Caco-2 (cell line): ENCODE results near the gene HDGF. TPM values are rescaled to one million over a fixed set of nuclear protein-coding genes. Genes with fewer than 3 reads are reported as not detected.
A peak's percentile ranks its signal among the peaks of the same experiment; 100 is the strongest.

Experiments used
- BruUV-seq: library from RNA; stranded (reverse); fragments of 400-500 nt; replicated peaks from 2 replicates; lab custom pipeline; 2021; lab: Mats Ljungman, UMichigan
- CTCF ChIA-PET: fragments of 300-600 bp; sonication (Branson Sonifier 250); formaldehyde crosslinking; loops from one replicate; lab custom pipeline; 2022; ENCODE audit warnings: antibody characterized with exemption; lab: Charles Lee
- POLR2A ChIA-PET: fragments of 300-600 bp; sonication (Branson Sonifier 250); formaldehyde crosslinking; loops from one replicate; lab custom pipeline; 2022; ENCODE audit warnings: antibody characterized with exemption; lab: Charles Lee
- DNase-seq, 2 experiments: peaks; one replicate each; pipeline versions ENCODE4 v3.0.0 to v3.0.0-alpha.2; 2020 to 2022
- H3K27me3 ChIP-seq: replicated peaks from 2 replicates; pipeline ENCODE4 v1.6.0; 2011; ENCODE audit warnings: low read length; ENCODE audit not compliant: control insufficient read depth, insufficient read depth
- H3K36me3 ChIP-seq: 2 replicates; pipeline ENCODE4 v1.5.1; 2011; ENCODE audit warnings: low read length; ENCODE audit not compliant: control insufficient read depth, insufficient read depth
- H3K4me1 ChIP-seq: fragments of 250-450 bp; sonication (Bioruptor Pico); 2 replicates; pipeline ENCODE4 v1.5.1; 2020; ENCODE audit warnings: mild to moderate bottlenecking
- H3K4me3 ChIP-seq: 2 replicates; pipeline ENCODE4 v1.5.1; 2011; ENCODE audit warnings: low read depth, mild to moderate bottlenecking, control low read depth, low read length
- H3K9me3 ChIP-seq: fragments of 250-450 bp; sonication (Bioruptor Pico); 2 replicates; pipeline ENCODE4 v1.5.1; 2020; ENCODE audit warnings: mild to moderate bottlenecking, moderate library complexity
- H3K27ac Mint-ChIP-seq: one replicate; pipeline ENCODE4 v1.8.0; 2022; ENCODE audit warnings: mixed read lengths; ENCODE audit not compliant: unreplicated experiment
- H3K27me3 Mint-ChIP-seq: one replicate; pipeline ENCODE4 v1.8.0; 2022; ENCODE audit warnings: mixed read lengths; ENCODE audit not compliant: insufficient read depth, unreplicated experiment
- H3K36me3 Mint-ChIP-seq: one replicate; pipeline ENCODE4 v1.8.0; 2022; ENCODE audit warnings: mild to moderate bottlenecking, mixed read lengths; ENCODE audit not compliant: insufficient read depth, unreplicated experiment
- H3K4me1 Mint-ChIP-seq: one replicate; pipeline ENCODE4 v1.8.0; 2022; ENCODE audit warnings: low read depth, mixed read lengths; ENCODE audit not compliant: unreplicated experiment
- H3K4me3 Mint-ChIP-seq: one replicate; pipeline ENCODE4 v1.8.0; 2022; ENCODE audit warnings: mild to moderate bottlenecking, moderate library complexity, mixed read lengths; ENCODE audit not compliant: unreplicated experiment
- H3K9me3 Mint-ChIP-seq: one replicate; pipeline ENCODE4 v1.8.0; 2022; ENCODE audit warnings: mixed read lengths; ENCODE audit not compliant: unreplicated experiment
- CTCF ChIP-seq, 2 experiments: fragments of 200-600 bp in 1 of 2; IDR thresholded peaks; 1 replicate in 1 of 2; 2 replicates in 1 of 2; pipeline versions ENCODE4 v1.5.1 to v1.8.0; 2011 to 2022; ENCODE audit warnings: antibody characterized with exemption in 1 of 2, control low read depth in 1 of 2, inconsistent platforms in 1 of 2, low read depth in 1 of 2, low read length in 1 of 2, mild to moderate bottlenecking in 1 of 2, moderate library complexity in 1 of 2; ENCODE audit not compliant: insufficient read depth in 1 of 2, severe bottlenecking in 1 of 2, unreplicated experiment in 1 of 2
- intact Hi-C: fragments of 100-400 bp; cut with micrococcal nuclease; formaldehyde crosslinking; loops from one replicate; pipeline ENCODE4 v1.10.0; 2022; ENCODE audit not compliant: unreplicated experiment
- total RNA-seq: library from RNA; stranded (reverse); gene quantifications from 2 replicates; pipeline ENCODE4 v1.2.3, GENCODE V29; 2022

Gene HDGF
- total RNA-seq, 1 experiment from 2014 or later: 414 TPM

- BruUV-seq: no TSS peak
- H3K9me3 ChIP-seq: no peaks in the 10 kb centered on the region
- CTCF ChIA-PET: interaction anchor here (0.6 to 2.3 kb wide), 4 partner anchors 66 to 133 kb away, joined by 3 to 9 read pairs (median 4); partner anchors contain the start of gene NTRK1
- no peaks in the 10 kb centered on the region for H3K4me1 Mint-ChIP-seq
- H3K4me3 Mint-ChIP-seq: no peak overlapping the region
- H3K4me1 ChIP-seq: no peaks in the 10 kb centered on the region
- H3K4me3 ChIP-seq: no peak overlapping the region
- no peaks in the 10 kb centered on the region for H3K27me3 Mint-ChIP-seq
- no peaks in the 10 kb centered on the region for H3K27me3 ChIP-seq
- H3K36me3 ChIP-seq: peaks cover 9% of the 10 kb centered on the region
- H3K36me3 Mint-ChIP-seq: peaks cover 91% of the 10 kb centered on the region
- intact Hi-C loops: no loop called here
- no peaks in the 10 kb centered on the region for H3K9me3 Mint-ChIP-seq
- no peak overlapping the region for H3K27ac Mint-ChIP-seq
- POLR2A ChIA-PET: no interaction called here
- TF ChIP-seq CTCF (IDR thresholded peaks at IDR 0.05; ENCODE audit: insufficient read depth in 1 of 2, low read depth in 1 of 2, low read length in 1 of 2, severe bottlenecking in 1 of 2, unreplicated experiment in 1 of 2): no peak
- DNase-seq: no peak
Measured at GRCh38 chr1:156794506-156795373, 43.3 kb upstream of the HDGF start.

GRCh38 chr1:156789621-156790318, 38.3 kb upstream of the HDGF start:
- peaks cover 2% of the 10 kb centered on the region; the same call in 1 of the 2 replicates for H3K36me3 ChIP-seq
- no peaks in the 10 kb centered on the region for H3K9me3 ChIP-seq
- H3K4me1 ChIP-seq: no peaks in the 10 kb centered on the region
- ChIA-PET POLR2A (no interaction called here), CTCF (no interaction called here)
- no peak overlapping the region for H3K27ac Mint-ChIP-seq
- DNase-seq: no peak
- intact Hi-C loops: no loop called here
- H3K4me3 ChIP-seq: no peak overlapping the region
- H3K4me1 Mint-ChIP-seq: peaks cover 7% of the 10 kb centered on the region
- H3K9me3 Mint-ChIP-seq: no peaks in the 10 kb centered on the region
- H3K27me3 ChIP-seq: no peaks in the 10 kb centered on the region
- no peak overlapping the region for H3K4me3 Mint-ChIP-seq
- H3K36me3 Mint-ChIP-seq: peaks cover 76% of the 10 kb centered on the region
- TSS peak; percentile 14 for BruUV-seq
- no peaks in the 10 kb centered on the region for H3K27me3 Mint-ChIP-seq
- no peak for TF ChIP-seq CTCF (IDR thresholded peaks at IDR 0.05; ENCODE audit: insufficient read depth in 1 of 2, low read depth in 1 of 2, low read length in 1 of 2, severe bottlenecking in 1 of 2, unreplicated experiment in 1 of 2)

GRCh38 chr1:156788136-156788535, 36.7 kb upstream of the HDGF start:
- H3K4me3 ChIP-seq: no peak overlapping the region
- no peak overlapping the region for H3K4me3 Mint-ChIP-seq
- H3K36me3 ChIP-seq: peaks cover 1% of the 10 kb centered on the region; the same call in 1 of the 2 replicates
- H3K9me3 ChIP-seq: no peaks in the 10 kb centered on the region
- H3K27ac Mint-ChIP-seq: no peak overlapping the region
- TF ChIP-seq CTCF (IDR thresholded peaks at IDR 0.05; ENCODE audit: insufficient read depth in 1 of 2, low read depth in 1 of 2, low read length in 1 of 2, severe bottlenecking in 1 of 2, unreplicated experiment in 1 of 2): no peak
- H3K36me3 Mint-ChIP-seq: peaks cover 74% of the 10 kb centered on the region
- ChIA-PET CTCF (no interaction called here), POLR2A (no interaction called here)
- no peaks in the 10 kb centered on the region for H3K27me3 Mint-ChIP-seq
- intact Hi-C loops: no loop called here
- H3K4me1 Mint-ChIP-seq: peaks cover 7% of the 10 kb centered on the region
- no TSS peak for BruUV-seq
- no peaks in the 10 kb centered on the region for H3K9me3 Mint-ChIP-seq
- H3K27me3 ChIP-seq: no peaks in the 10 kb centered on the region
- DNase-seq: no peak
- H3K4me1 ChIP-seq: no peaks in the 10 kb centered on the region
